PC-3 (cell line): ENCODE results near the gene SYNGR3. TPM values are rescaled to one million over a fixed set of nuclear protein-coding genes. Genes with fewer than 3 reads are reported as not detected.

Experiments
- ATAC-seq: fragments of 200-7000 bp; cut with Tn5 transposase; 2 replicates; pipeline ENCODE4 v1.9.1; 2020; ENCODE audit warnings: mild to moderate bottlenecking, moderate library complexity
- BruUV-seq: library from RNA; stranded (reverse); fragments of 400-500 nt; replicated peaks from 2 replicates; lab custom pipeline; 2021; lab: Mats Ljungman, UMichigan
- CTCF ChIA-PET: fragments of 300-600 bp; sonication (Branson Sonifier 250); formaldehyde crosslinking; loops from one replicate; lab custom pipeline; 2022; ENCODE audit warnings: antibody characterized with exemption; lab: Charles Lee
- POLR2A ChIA-PET: fragments of 300-600 bp; sonication (Branson Sonifier 250); formaldehyde crosslinking; loops from one replicate; lab custom pipeline; 2022; ENCODE audit warnings: antibody characterized with exemption; ENCODE audit not compliant: unreplicated experiment; lab: Charles Lee
- DNase-seq: peaks from one replicate; pipeline ENCODE4 v3.0.0-alpha.2; 2015
- H2AFZ ChIP-seq: fragments of 300-600 bp; sonication (generic); 2 replicates; pipeline ENCODE4 v1.6.0; 2016; ENCODE audit warnings: antibody characterized with exemption, low read length
- H3F3A ChIP-seq: fragments of 300-600 bp; sonication (generic); one replicate; pipeline ENCODE4 v1.6.0; 2017; ENCODE audit warnings: antibody characterized with exemption, low read length, control low read depth, mild to moderate bottlenecking; ENCODE audit not compliant: unreplicated experiment
- H3K27ac ChIP-seq: fragments of 300-600 bp; sonication (generic); 2 replicates; pipeline ENCODE4 v1.5.1; 2016; ENCODE audit warnings: mild to moderate bottlenecking, low read length
- H3K27me3 ChIP-seq: fragments of 300-600 bp; sonication (generic); 2 replicates; pipeline ENCODE4 v1.6.1; 2016; ENCODE audit warnings: low read length, mixed read lengths
- H3K36me3 ChIP-seq: fragments of 300-600 bp; sonication (generic); 2 replicates; pipeline ENCODE4 v1.6.1; 2016; ENCODE audit warnings: low read depth, mixed run types, low read length, mixed read lengths
- H3K4me1 ChIP-seq: fragments of 300-600 bp; sonication (generic); 2 replicates; pipeline ENCODE4 v1.5.1; 2016; ENCODE audit warnings: low read length; ENCODE audit not compliant: insufficient read depth
- H3K4me2 ChIP-seq: fragments of 300-600 bp; sonication (generic); 2 replicates; pipeline ENCODE4 v1.6.0; 2016; ENCODE audit warnings: low read length
- H3K4me3 ChIP-seq: fragments of 300-600 bp; sonication (generic); 2 replicates; pipeline ENCODE4 v1.5.1; 2016; ENCODE audit warnings: mild to moderate bottlenecking, low read length, mixed read lengths
- H3K79me2 ChIP-seq: fragments of 300-600 bp; sonication (generic); 2 replicates; pipeline ENCODE4 v1.6.1; 2017; ENCODE audit warnings: low read length, mixed read lengths
- H3K9ac ChIP-seq: fragments of 300-600 bp; sonication (generic); 2 replicates; pipeline ENCODE4 v1.6.0; 2016; ENCODE audit warnings: mild to moderate bottlenecking, low read length
- H3K9me2 ChIP-seq: fragments of 300-600 bp; sonication (generic); replicated peaks from 2 replicates; pipeline ENCODE4 v1.6.1; 2016; ENCODE audit warnings: mixed run types, low read length, mixed read lengths
- H3K9me3 ChIP-seq: fragments of 300-600 bp; sonication (generic); 2 replicates; pipeline ENCODE4 v1.6.1; 2016; ENCODE audit warnings: low read length, mixed read lengths
- H4K20me1 ChIP-seq: fragments of 300-600 bp; sonication (generic); 2 replicates; pipeline ENCODE4 v1.6.1; 2016; ENCODE audit warnings: low read length, mixed read lengths
- CTCF ChIP-seq: fragments of 300-600 bp; sonication (generic); conservative IDR thresholded peaks from 2 replicates; pipeline ENCODE4 v1.5.1; 2017; ENCODE audit warnings: antibody characterized with exemption, low read depth, mild to moderate bottlenecking, low read length
- EZH2 ChIP-seq: fragments of 300-600 bp; sonication (generic); IDR thresholded peaks from one replicate; pipeline ENCODE4 v1.6.1; 2017; ENCODE audit warnings: antibody characterized with exemption, mild to moderate bottlenecking, low read length; ENCODE audit not compliant: unreplicated experiment
- EZH2phosphoT487 ChIP-seq: fragments of 300-600 bp; sonication (generic); IDR thresholded peaks from 2 replicates; pipeline ENCODE4 v1.6.1; 2018; ENCODE audit warnings: mild to moderate bottlenecking, antibody characterized with exemption, low read length, borderline replicate concordance
- intact Hi-C: fragments of 100-400 bp; cut with micrococcal nuclease; formaldehyde crosslinking; loops from 2 replicates; pipeline ENCODE4 v1.9.0; 2023
- total RNA-seq: library from RNA; depleted of rRNA; stranded (reverse); fragments of >200 nt; gene quantifications from 2 replicates; pipeline ENCODE4 v1.2.3, GENCODE V29; 2014

The SYNGR3 gene
- total RNA-seq, 1 experiment from 2014 or later = 1.5 TPM

- no peak overlapping the region for H3K4me3 ChIP-seq
- no peaks in the 10 kb centered on the region for H3F3A ChIP-seq
- no peaks in the 10 kb centered on the region for H3K9me2 ChIP-seq
- H3K9me3 ChIP-seq = no peaks in the 10 kb centered on the region
- ChIA-PET CTCF (no interaction called here), POLR2A (no interaction called here)
- intact Hi-C loops = no loop called here
- TF ChIP-seq CTCF = no peak
- TF ChIP-seq EZH2 = no peak
- TF ChIP-seq EZH2phosphoT487 = no peak
- DNase-seq = no peak
- no peak for ATAC-seq
- no peaks in the 10 kb centered on the region for H3K27me3 ChIP-seq
- BruUV-seq = no TSS peak
- peaks cover 18% of the 10 kb centered on the region for H3K79me2 ChIP-seq
- no peak overlapping the region for H3K4me2 ChIP-seq
- no peaks in the 10 kb centered on the region for H3K36me3 ChIP-seq
- no peak overlapping the region for H3K27ac ChIP-seq
- H3K9ac ChIP-seq = no peak overlapping the region
- H2AFZ ChIP-seq = no peak overlapping the region
- peaks cover 22% of the 10 kb centered on the region for H3K4me1 ChIP-seq
- H4K20me1 ChIP-seq = no peaks in the 10 kb centered on the region
These were observed 23.8 kb downstream of the SYNGR3 start for GRCh38 chr16:2013527-2013926.

GRCh38 chr16:2015117-2015946 is 25.6 kb downstream of the SYNGR3 start:
- H3K4me3 ChIP-seq = peak overlapping the region; percentile 13; the same call in 1 of the 2 replicates
- POLR2A ChIA-PET = interaction anchor here (0.6 kb wide), 1 partner anchor 30 kb away, joined by 5 read pairs; no protein-coding TSS in a partner anchor

GRCh38 chr16:2015947-2016208 is 26.1 kb downstream of the SYNGR3 start:
- Histone ChIP-seq H2AFZ (peak overlapping the region; percentile 7; the same call in 1 of the 2 replicates), H3F3A (no peaks in the 10 kb centered on the region), H3K9me2 (no peaks in the 10 kb centered on the region), H3K9ac (peak overlapping the region; percentile 49), H3K36me3 (no peaks in the 10 kb centered on the region), H4K20me1 (no peaks in the 10 kb centered on the region), H3K27ac (peak overlapping the region; percentile 87), H3K9me3 (no peaks in the 10 kb centered on the region), H3K27me3 (no peaks in the 10 kb centered on the region; the same call in 1 of the 2 replicates), H3K4me1 (peaks cover 13% of the 10 kb centered on the region), H3K4me3 (no peak overlapping the region), H3K79me2 (no peaks in the 10 kb centered on the region), H3K4me2 (peak overlapping the region; percentile 59)
- DNase-seq (no peak), ATAC-seq (no peak)
- intact Hi-C loops = no loop called here
- TSS peak; percentile 90 for BruUV-seq
- POLR2A ChIA-PET = no interaction called here
- CTCF ChIA-PET = interaction anchor here (0.5 to 1.1 kb wide), 3 partner anchors 26 to 978 kb away, joined by 3 to 6 read pairs (median 5); no protein-coding TSS in a partner anchor
- no peak for TF ChIP-seq CTCF
- no peak for TF ChIP-seq EZH2phosphoT487
- no peak for TF ChIP-seq EZH2

More at GRCh38 chr16:2015117-2015946, 25.6 kb downstream of the SYNGR3 start:
- intact Hi-C loops = no loop called here
- H3K9ac ChIP-seq = peak overlapping the region; percentile 49
- no peaks in the 10 kb centered on the region for H3K9me3 ChIP-seq
- H3K27ac ChIP-seq = peak overlapping the region; percentile 87
- H3K27me3 ChIP-seq = no peaks in the 10 kb centered on the region
- DNase-seq = peak; percentile 92
- H3K4me2 ChIP-seq = peak overlapping the region; percentile 59
- H3K79me2 ChIP-seq = peaks cover 2% of the 10 kb centered on the region; the same call in 1 of the 2 replicates
- H3K4me1 ChIP-seq = peaks cover 17% of the 10 kb centered on the region
- H2AFZ ChIP-seq = peak overlapping the region; percentile 7
- TF ChIP-seq EZH2phosphoT487 (no peak), EZH2 (no peak)
- no peaks in the 10 kb centered on the region for H3K36me3 ChIP-seq
- no peaks in the 10 kb centered on the region for H3F3A ChIP-seq
- CTCF ChIA-PET = interaction anchor here (0.6 to 1.1 kb wide), 2 partner anchors 55 to 979 kb away, joined by 3 to 5 read pairs; no protein-coding TSS in a partner anchor
- BruUV-seq = TSS peak; percentile 98
- H4K20me1 ChIP-seq = no peaks in the 10 kb centered on the region
- peak; percentile 91 for ATAC-seq
- H3K9me2 ChIP-seq = no peaks in the 10 kb centered on the region
